Endodermal cell (in vitro differentiated cells): ENCODE data around the gene VTI1A. TPM values are rescaled to one million over a fixed set of nuclear protein-coding genes. Genes with fewer than 3 reads are reported as not detected.

Source experiments
- DNase-seq: peaks from one replicate; pipeline ENCODE4 v3.0.0-alpha.2; 2017
- H3K27ac ChIP-seq: 2 replicates; pipeline ENCODE4 v1.5.1; 2013; ENCODE audit warnings: mild to moderate bottlenecking, low read depth, low read length, moderate library complexity
- H3K27me3 ChIP-seq: 2 replicates; pipeline ENCODE4 v1.6.1; 2013; ENCODE audit warnings: mild to moderate bottlenecking, low read length, moderate library complexity; ENCODE audit not compliant: insufficient read depth, control insufficient read depth, poor library complexity, severe bottlenecking
- H3K36me3 ChIP-seq: 2 replicates; pipeline ENCODE4 v1.7.0; 2013; ENCODE audit warnings: mild to moderate bottlenecking, low read length, moderate library complexity; ENCODE audit not compliant: control insufficient read depth, insufficient read depth
- H3K4me1 ChIP-seq: one replicate; pipeline ENCODE4 v1.7.0; 2013; ENCODE audit warnings: low read length; ENCODE audit not compliant: control insufficient read depth, insufficient read depth
- H3K4me3 ChIP-seq: 2 replicates; pipeline ENCODE4 v1.5.1; 2013; ENCODE audit warnings: mild to moderate bottlenecking, low read length, moderate library complexity
- H3K9ac ChIP-seq: 2 replicates; pipeline ENCODE4 v1.6.1; 2013; ENCODE audit warnings: mild to moderate bottlenecking, low read length, moderate library complexity; ENCODE audit not compliant: poor library complexity, severe bottlenecking; ENCODE audit errors: extremely low read depth
- H3K9me3 ChIP-seq: 2 replicates; pipeline ENCODE4 v1.6.1; 2013; ENCODE audit warnings: mild to moderate bottlenecking, low read length, moderate library complexity; ENCODE audit not compliant: control insufficient read depth
- H3K27ac Mint-ChIP-seq: 2 replicates; pipeline ENCODE4 v1.8.0; 2020; ENCODE audit warnings: mixed read lengths
- H3K27me3 Mint-ChIP-seq: 2 replicates; pipeline ENCODE4 v1.8.0; 2021; ENCODE audit warnings: mild to moderate bottlenecking, mixed read lengths; ENCODE audit not compliant: insufficient read depth
- H3K36me3 Mint-ChIP-seq: 2 replicates; pipeline ENCODE4 v1.8.0; 2020; ENCODE audit warnings: low read depth, mixed read lengths
- H3K4me1 Mint-ChIP-seq: 2 replicates; pipeline ENCODE4 v1.8.0; 2020; ENCODE audit warnings: mixed read lengths
- H3K4me3 Mint-ChIP-seq: 2 replicates; pipeline ENCODE4 v1.8.0; 2020; ENCODE audit warnings: mild to moderate bottlenecking, moderate library complexity, mixed read lengths
- H3K9me3 Mint-ChIP-seq: 2 replicates; pipeline ENCODE4 v1.8.0; 2020; ENCODE audit warnings: mild to moderate bottlenecking, mixed read lengths
- WGBS, 2 experiments: methylation state at CpG; one replicate each; pipeline versions ENCODE4 v1.1.5 to v1.1.7; 2013; ENCODE audit warnings: missing lambda C conversion rate in 2 of 2, mixed read lengths in 1 of 2; ENCODE audit not compliant: insufficient coverage in 1 of 2, insufficient read length in 1 of 2; 5-methylcytosine and 5-hydroxymethylcytosine counted together
- total RNA-seq, 2 donors: library from RNA; stranded (reverse); fragmentation: NEBNext Ultra II Directional in 1 of 2; extraction: Animal tissue kit (Norgen Biotek cat#: 25700) in 1 of 2; gene quantifications; 2 replicates in 1 of 2; 3 replicates in 1 of 2; pipeline ENCODE4 v1.2.1, GENCODE V29; 2021
- TF ChIP-seq, protein P1 (sequence below): fragments of 200-600 bp; sonication (generic); conservative IDR thresholded peaks from 2 replicates; pipeline ENCODE4 v1.5.0; 2021; ENCODE audit warnings: antibody characterized with exemption, mild to moderate bottlenecking

Gene VTI1A
- total RNA-seq, 2 donors from 2014 or later: 27.0 to 29.9 TPM

DNA sequence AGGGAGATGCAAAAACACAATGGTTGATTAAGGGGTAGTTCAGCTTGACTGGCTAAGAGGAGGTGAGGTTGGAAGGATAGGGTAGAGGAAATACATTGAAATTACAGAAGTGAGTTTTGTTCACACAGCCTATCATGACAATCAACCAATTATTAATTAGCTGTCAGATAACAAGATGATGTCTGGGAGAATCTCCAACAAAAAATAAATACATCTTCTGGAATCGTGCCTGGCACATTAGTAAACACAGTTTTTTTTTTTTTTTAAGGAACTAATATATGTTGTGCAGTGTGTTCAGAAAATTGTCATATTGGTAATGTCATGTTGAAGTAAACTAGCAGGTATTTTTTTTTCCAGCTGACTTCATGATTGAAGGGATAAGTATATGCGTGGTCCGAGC is 171.8 kb downstream of the VTI1A start:
- Histone ChIP-seq H3K4me3 (no peak overlapping the region), H3K9me3 (peaks cover 15% of the 10 kb centered on the region), H3K4me1 (no peaks in the 10 kb centered on the region), H3K27ac (no peak overlapping the region), H3K27me3 (no peaks in the 10 kb centered on the region), H3K36me3 (no peaks in the 10 kb centered on the region), H3K9ac (no peak overlapping the region)
- Mint-ChIP-seq H3K9me3 (peaks cover 14% of the 10 kb centered on the region), H3K27me3 (no peaks in the 10 kb centered on the region), H3K4me1 (no peaks in the 10 kb centered on the region), H3K4me3 (no peak overlapping the region), H3K36me3 (peaks cover 10% of the 10 kb centered on the region), H3K27ac (no peak overlapping the region)
- 96 to 98% methylated on average over 2 of the region's 3 CpGs for WGBS, 2 experiments
- TF ChIP-seq, protein P1, sequence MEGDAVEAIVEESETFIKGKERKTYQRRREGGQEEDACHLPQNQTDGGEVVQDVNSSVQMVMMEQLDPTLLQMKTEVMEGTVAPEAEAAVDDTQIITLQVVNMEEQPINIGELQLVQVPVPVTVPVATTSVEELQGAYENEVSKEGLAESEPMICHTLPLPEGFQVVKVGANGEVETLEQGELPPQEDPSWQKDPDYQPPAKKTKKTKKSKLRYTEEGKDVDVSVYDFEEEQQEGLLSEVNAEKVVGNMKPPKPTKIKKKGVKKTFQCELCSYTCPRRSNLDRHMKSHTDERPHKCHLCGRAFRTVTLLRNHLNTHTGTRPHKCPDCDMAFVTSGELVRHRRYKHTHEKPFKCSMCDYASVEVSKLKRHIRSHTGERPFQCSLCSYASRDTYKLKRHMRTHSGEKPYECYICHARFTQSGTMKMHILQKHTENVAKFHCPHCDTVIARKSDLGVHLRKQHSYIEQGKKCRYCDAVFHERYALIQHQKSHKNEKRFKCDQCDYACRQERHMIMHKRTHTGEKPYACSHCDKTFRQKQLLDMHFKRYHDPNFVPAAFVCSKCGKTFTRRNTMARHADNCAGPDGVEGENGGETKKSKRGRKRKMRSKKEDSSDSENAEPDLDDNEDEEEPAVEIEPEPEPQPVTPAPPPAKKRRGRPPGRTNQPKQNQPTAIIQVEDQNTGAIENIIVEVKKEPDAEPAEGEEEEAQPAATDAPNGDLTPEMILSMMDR: no peak
- DNase-seq: no peak

DNA sequence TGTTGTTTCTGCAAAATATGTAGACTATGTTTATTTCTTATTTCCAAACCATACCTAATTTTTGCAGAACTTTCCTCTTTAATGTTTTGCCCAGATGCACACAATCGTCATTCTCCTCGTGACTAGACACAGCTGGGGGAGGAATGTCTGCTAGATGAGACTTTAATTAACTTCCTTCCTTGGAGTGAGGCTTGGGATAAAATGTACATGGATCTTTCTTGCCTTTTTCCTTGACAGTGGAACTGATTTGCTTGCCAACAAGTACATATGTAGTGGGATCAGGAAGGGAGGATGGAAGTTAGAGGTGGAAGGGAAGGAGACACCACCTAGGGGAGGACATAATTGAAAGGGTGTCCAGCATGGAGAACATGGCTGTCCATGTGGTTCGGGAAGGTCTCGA is 172.5 kb downstream of the VTI1A start:
- Histone ChIP-seq H3K9me3 (peaks cover 15% of the 10 kb centered on the region), H3K27me3 (no peaks in the 10 kb centered on the region), H3K36me3 (no peaks in the 10 kb centered on the region), H3K4me1 (no peaks in the 10 kb centered on the region), H3K4me3 (no peak overlapping the region), H3K27ac (no peak overlapping the region), H3K9ac (no peak overlapping the region)
- H3K36me3 Mint-ChIP-seq: peaks cover 10% of the 10 kb centered on the region
- no peaks in the 10 kb centered on the region for H3K4me1 Mint-ChIP-seq
- 97% methylated on average over 4 of the region's 4 CpGs; no CpG with 5 or more reads in 1 of the 2 experiments for WGBS, 2 experiments
- no peaks in the 10 kb centered on the region for H3K27me3 Mint-ChIP-seq
- TF ChIP-seq, protein P1: no peak
- DNase-seq: no peak
- H3K9me3 Mint-ChIP-seq: peaks cover 14% of the 10 kb centered on the region
- no peak overlapping the region for H3K4me3 Mint-ChIP-seq
- no peak overlapping the region for H3K27ac Mint-ChIP-seq

DNA sequence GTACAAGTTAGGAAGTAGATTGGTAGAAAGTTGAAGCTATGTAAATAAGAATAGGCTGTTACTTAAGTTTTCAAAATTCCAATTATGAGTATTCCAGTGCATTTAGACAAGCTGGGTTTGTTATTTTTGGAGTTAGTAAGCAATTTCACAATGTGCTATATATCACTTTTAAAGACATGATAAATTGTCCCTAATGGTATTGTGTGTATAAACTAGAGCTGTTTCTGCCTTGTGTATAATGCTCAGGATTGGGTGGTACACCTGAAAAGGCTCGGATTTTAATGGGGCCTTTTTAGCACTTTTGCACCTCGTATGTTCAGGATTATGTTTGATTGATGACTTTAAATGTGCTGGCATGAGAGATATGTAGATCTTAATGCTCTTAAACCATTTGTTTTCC is 175.8 kb downstream of the VTI1A start:
- no peak overlapping the region for H3K4me3 ChIP-seq
- H3K27ac Mint-ChIP-seq: no peak overlapping the region
- WGBS, 2 experiments: 86 to 90% methylated on average over 1 to 2 of the region's 2 CpGs
- no peak for DNase-seq
- H3K36me3 ChIP-seq: no peaks in the 10 kb centered on the region
- no peaks in the 10 kb centered on the region for H3K27me3 ChIP-seq
- peaks cover 2% of the 10 kb centered on the region for H3K36me3 Mint-ChIP-seq
- H3K4me3 Mint-ChIP-seq: no peak overlapping the region
- H3K4me1 Mint-ChIP-seq: no peaks in the 10 kb centered on the region
- TF ChIP-seq, protein P1: no peak
- H3K9me3 ChIP-seq: no peaks in the 10 kb centered on the region
- no peaks in the 10 kb centered on the region for H3K4me1 ChIP-seq
- H3K9me3 Mint-ChIP-seq: no peaks in the 10 kb centered on the region
- no peaks in the 10 kb centered on the region for H3K27me3 Mint-ChIP-seq
- no peak overlapping the region for H3K9ac ChIP-seq
- no peak overlapping the region for H3K27ac ChIP-seq
